ENCODE results near the gene PCDHA1. TPM values are rescaled to one million over a fixed set of nuclear protein-coding genes. Genes with fewer than 3 reads are reported as not detected.
"Not testable (repeated sequence)": the region's sequence is repeated elsewhere in the genome, so short reads cannot be mapped to it uniquely, and the experiment has no call there.

The PCDHA1 gene
- polyA plus RNA-seq, 1 of the 3 experiments (the other 2 are of a cell fraction), result 0.16 TPM

- ChIA-PET CTCF (interaction anchor here (0.7 to 6.0 kb wide), 4 partner anchors 29 to 174 kb away, joined by 3 to 70 read pairs (median 7); partner anchors contain the start of gene PCDHA8), POLR2A (no interaction called here)
- Histone ChIP-seq H3K36me3 (replicated peaks in 1 of 2; ENCODE audit: control insufficient read depth in 1 of 2, insufficient read depth in 2 of 2, low read length in 1 of 2) (no peaks in the 10 kb centered on the region), H3F3A (replicated peaks; ENCODE audit: insufficient read depth) (no peaks in the 10 kb centered on the region), H3K9me2 (no peaks in the 10 kb centered on the region), H3K27ac (ENCODE audit: low read depth in 2 of 2, low read length in 1 of 2) (no peak overlapping the region), H3K27me3 (ENCODE audit: insufficient read depth) (no peaks in the 10 kb centered on the region), H4K20me1 (ENCODE audit: insufficient read depth) (no peaks in the 10 kb centered on the region), H3K4me1 (ENCODE audit: control insufficient read depth in 1 of 2, insufficient read depth in 2 of 2, low read depth in 1 of 2, low read length in 1 of 2) (no peaks in the 10 kb centered on the region; a peak in 1 of 4 replicates), H3K9ac (no peak overlapping the region), H3K79me2 (ENCODE audit: insufficient read depth) (no peaks in the 10 kb centered on the region), H3K4me3 (ENCODE audit: low read depth in 2 of 2, low read length in 1 of 2) (no peak overlapping the region; a peak in 1 of 4 replicates), H2AFZ (ENCODE audit: low read depth) (no peak overlapping the region), H3K9me3 (no peaks in the 10 kb centered on the region), H3K4me2 (no peak overlapping the region)
- DNase-seq, result no peak
- 93% methylated on average over 95 of the region's 114 CpGs for WGBS (ENCODE audit: low lambda C conversion rate)
- no peak for TF ChIP-seq IRF3 (IDR thresholded peaks at IDR 0.05; ENCODE audit: low read depth, low read length)
- TF ChIP-seq RAD21 (IDR thresholded peaks at IDR 0.05; ENCODE audit: low read length), result no peak
- TF ChIP-seq FOXM1 (IDR thresholded peaks at IDR 0.05; ENCODE audit: low read depth), result no peak
- TF ChIP-seq USF1 (IDR thresholded peaks at IDR 0.05; ENCODE audit: borderline replicate concordance, low read depth), result no peak
Measured at GRCh38 chr5:140870221-140871201, 84.6 kb downstream of the PCDHA1 start.

- TF ChIP-seq PBX3 (IDR thresholded peaks at IDR 0.05) (no peak), MAX (IDR thresholded peaks at IDR 0.05; ENCODE audit: low read depth) (no peak), SMC3 (IDR thresholded peaks at IDR 0.05; ENCODE audit: low read depth, low read length) (peak; percentile 54), CTCF (IDR thresholded peaks at IDR 0.05) (peak; percentile 62), RAD21 (IDR thresholded peaks at IDR 0.05; ENCODE audit: low read length) (peak; percentile 84)
- ChIA-PET POLR2A (interaction anchor here (1.2 to 2.1 kb wide), 2 partner anchors 91 to 165 kb away, joined by 6 to 15 read pairs; partner anchors contain the start of gene PCDHAC2), CTCF (interaction anchor here (0.6 to 6.0 kb wide), 53 partner anchors 9 to 514 kb away, joined by 3 to 89 read pairs (median 4); partner anchors contain the start of genes PCDHA1, PCDHA8, PCDHAC1 and PCDHAC2)
- Histone ChIP-seq H3K36me3 (replicated peaks in 1 of 2; ENCODE audit: control insufficient read depth in 1 of 2, insufficient read depth in 2 of 2, low read length in 1 of 2) (no peaks in the 10 kb centered on the region), H3K27ac (ENCODE audit: low read depth in 2 of 2, low read length in 1 of 2) (peak within 1 kb of the TSS in 1 of 2 experiments; percentile 50; a peak in 2 of 4 replicates), H3F3A (replicated peaks; ENCODE audit: insufficient read depth) (no peaks in the 10 kb centered on the region), H3K4me3 (ENCODE audit: low read depth in 2 of 2, low read length in 1 of 2) (peak within 1 kb of the TSS; percentile 56 to 64), H2AFZ (ENCODE audit: low read depth) (peak within 1 kb of the TSS; percentile 78), H3K4me1 (ENCODE audit: control insufficient read depth in 1 of 2, insufficient read depth in 2 of 2, low read depth in 1 of 2, low read length in 1 of 2) (no peaks in the 10 kb centered on the region; a peak in 2 of 4 replicates), H3K9me3 (no peaks in the 10 kb centered on the region), H3K79me2 (ENCODE audit: insufficient read depth) (no peaks in the 10 kb centered on the region), H3K9ac (peak within 1 kb of the TSS; percentile 44; the same call in 1 of the 2 replicates), H4K20me1 (ENCODE audit: insufficient read depth) (no peaks in the 10 kb centered on the region), H3K9me2 (no peaks in the 10 kb centered on the region), H3K4me2 (peak within 1 kb of the TSS; percentile 24; the same call in 1 of the 2 replicates), H3K27me3 (ENCODE audit: insufficient read depth) (no peaks in the 10 kb centered on the region)
- WGBS (ENCODE audit: low lambda C conversion rate), result 51% methylated on average over 27 of the region's 47 CpGs
- peak; percentile 70 for DNase-seq
Measured at GRCh38 chr5:140875085-140876065, 89.4 kb downstream of the PCDHA1 start, which contains the start of gene PCDHA12. Gene PCDHA12, plus strand, starts transcription at chr5:140875308. Its CDS starts 165 bp downstream, at chr5:140875473.

GRCh38 chr5:140876541-140877261 lies 90.8 kb downstream of the PCDHA1 start:
- H3K27ac ChIP-seq (ENCODE audit: low read depth in 2 of 2, low read length in 1 of 2); H3K9me3 ChIP-seq; H3K36me3 ChIP-seq (replicated peaks in 1 of 2; ENCODE audit: control insufficient read depth in 1 of 2, insufficient read depth in 2 of 2, low read length in 1 of 2); H3K27me3 ChIP-seq (ENCODE audit: insufficient read depth); H3K4me3 ChIP-seq (ENCODE audit: low read depth in 2 of 2, low read length in 1 of 2); H3K4me1 ChIP-seq (ENCODE audit: control insufficient read depth in 1 of 2, insufficient read depth in 2 of 2, low read depth in 1 of 2, low read length in 1 of 2); DNase-seq; H3K9ac ChIP-seq; H3F3A ChIP-seq (replicated peaks; ENCODE audit: insufficient read depth); H3K4me2 ChIP-seq; H2AFZ ChIP-seq (ENCODE audit: low read depth); H3K9me2 ChIP-seq; POLR2A ChIA-PET; H4K20me1 ChIP-seq (ENCODE audit: insufficient read depth); H3K79me2 ChIP-seq (ENCODE audit: insufficient read depth): not testable (repeated sequence)
- 91% methylated on average over 80 of the region's 80 CpGs for WGBS (ENCODE audit: low lambda C conversion rate)
- CTCF ChIA-PET, result interaction anchor here (0.8 to 6.0 kb wide), 17 partner anchors 8 to 191 kb away, joined by 3 to 89 read pairs (median 6); partner anchors contain the start of genes PCDHA8, PCDHAC1 and PCDHAC2
